HFFc6 (cell line): ENCODE data around the gene PPIP5K1. TPM values are rescaled to one million over a fixed set of nuclear protein-coding genes. Genes with fewer than 3 reads are reported as not detected.
A peak's percentile ranks its signal among the peaks of the same experiment; 100 is the strongest.

ENCODE experiments used
- DNase-seq: peaks from one replicate; pipeline ENCODE4 v3.0.0-alpha.2; 2018
- H3K27ac Mint-ChIP-seq: 2 replicates; pipeline ENCODE4 v1.8.0; 2020; ENCODE audit warnings: mild to moderate bottlenecking, mixed read lengths
- H3K27me3 Mint-ChIP-seq: 2 replicates; pipeline ENCODE4 v1.8.0; 2021; ENCODE audit warnings: mild to moderate bottlenecking, moderate library complexity, mixed read lengths; ENCODE audit not compliant: insufficient read depth
- H3K36me3 Mint-ChIP-seq: 2 replicates; pipeline ENCODE4 v1.8.0; 2021; ENCODE audit warnings: low read depth, mixed read lengths
- H3K4me1 Mint-ChIP-seq: 2 replicates; pipeline ENCODE4 v1.8.0; 2020; ENCODE audit warnings: low read depth, mixed read lengths
- H3K4me3 Mint-ChIP-seq: 2 replicates; pipeline ENCODE4 v1.8.0; 2020; ENCODE audit warnings: mild to moderate bottlenecking, moderate library complexity, mixed read lengths
- H3K9me3 Mint-ChIP-seq: 2 replicates; pipeline ENCODE4 v1.8.0; 2020; ENCODE audit warnings: mild to moderate bottlenecking, mixed read lengths
- total RNA-seq, 6 experiments: library from RNA; stranded (reverse); fragmentation: NEBNext Ultra II Directional; extraction: Animal tissue kit (Norgen Biotek cat#: 25700); gene quantifications; 2 replicates in 1 of 6; 3 replicates in 5 of 6; pipeline ENCODE4 v1.2.3, GENCODE V29; 2021
- TF ChIP-seq, protein P1 (sequence below): fragments of 200-600 bp; sonication (generic); IDR thresholded peaks from 2 replicates; pipeline ENCODE4 v1.5.0; 2021; ENCODE audit warnings: antibody characterized with exemption, mild to moderate bottlenecking

PPIP5K1 gene
- total RNA-seq, 6 experiments from 2014 or later, result 16.3 to 23.3 (median 20.1) TPM

DNA sequence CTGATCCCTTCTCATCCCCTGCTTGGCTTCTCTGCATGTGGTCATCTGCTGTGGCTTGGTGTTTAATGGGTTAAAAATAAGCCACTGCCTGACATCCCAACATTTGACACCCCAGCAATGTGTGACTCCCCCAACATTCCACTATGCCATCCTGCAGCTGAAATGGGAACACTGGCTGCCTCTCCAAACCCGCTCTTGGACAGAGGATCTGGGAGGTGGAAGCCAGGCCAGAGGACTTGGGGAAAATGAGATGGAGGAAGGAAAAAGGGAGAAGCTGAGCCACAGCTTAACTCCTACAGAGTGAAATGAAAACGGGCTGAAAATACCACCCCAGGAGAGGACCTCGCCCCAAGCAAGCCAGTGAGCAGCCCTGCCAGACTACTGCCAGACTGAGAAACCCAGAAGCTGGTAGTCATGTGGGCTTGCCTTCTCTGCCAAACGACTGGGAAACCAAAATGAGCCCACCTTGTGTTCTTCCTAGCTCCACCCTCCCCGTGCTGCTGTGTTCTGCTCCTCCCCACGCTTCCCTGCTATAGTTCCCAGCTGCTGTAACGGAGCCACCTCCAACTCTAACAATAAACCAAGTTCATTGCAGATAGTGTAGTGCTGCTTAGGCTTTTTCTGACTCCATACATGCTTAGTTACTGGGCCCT, 58.9 kb downstream of the PPIP5K1 start:
- H3K9me3 Mint-ChIP-seq, result no peaks in the 10 kb centered on the region
- no peak overlapping the region; the same call in 1 of the 2 replicates for H3K27ac Mint-ChIP-seq
- TF ChIP-seq, protein P1, sequence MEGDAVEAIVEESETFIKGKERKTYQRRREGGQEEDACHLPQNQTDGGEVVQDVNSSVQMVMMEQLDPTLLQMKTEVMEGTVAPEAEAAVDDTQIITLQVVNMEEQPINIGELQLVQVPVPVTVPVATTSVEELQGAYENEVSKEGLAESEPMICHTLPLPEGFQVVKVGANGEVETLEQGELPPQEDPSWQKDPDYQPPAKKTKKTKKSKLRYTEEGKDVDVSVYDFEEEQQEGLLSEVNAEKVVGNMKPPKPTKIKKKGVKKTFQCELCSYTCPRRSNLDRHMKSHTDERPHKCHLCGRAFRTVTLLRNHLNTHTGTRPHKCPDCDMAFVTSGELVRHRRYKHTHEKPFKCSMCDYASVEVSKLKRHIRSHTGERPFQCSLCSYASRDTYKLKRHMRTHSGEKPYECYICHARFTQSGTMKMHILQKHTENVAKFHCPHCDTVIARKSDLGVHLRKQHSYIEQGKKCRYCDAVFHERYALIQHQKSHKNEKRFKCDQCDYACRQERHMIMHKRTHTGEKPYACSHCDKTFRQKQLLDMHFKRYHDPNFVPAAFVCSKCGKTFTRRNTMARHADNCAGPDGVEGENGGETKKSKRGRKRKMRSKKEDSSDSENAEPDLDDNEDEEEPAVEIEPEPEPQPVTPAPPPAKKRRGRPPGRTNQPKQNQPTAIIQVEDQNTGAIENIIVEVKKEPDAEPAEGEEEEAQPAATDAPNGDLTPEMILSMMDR, result no peak
- peaks cover 2% of the 10 kb centered on the region for H3K27me3 Mint-ChIP-seq
- peaks cover 31% of the 10 kb centered on the region for H3K36me3 Mint-ChIP-seq
- no peak for DNase-seq
- H3K4me3 Mint-ChIP-seq, result no peak overlapping the region
- H3K4me1 Mint-ChIP-seq, result peaks cover 53% of the 10 kb centered on the region

DNA sequence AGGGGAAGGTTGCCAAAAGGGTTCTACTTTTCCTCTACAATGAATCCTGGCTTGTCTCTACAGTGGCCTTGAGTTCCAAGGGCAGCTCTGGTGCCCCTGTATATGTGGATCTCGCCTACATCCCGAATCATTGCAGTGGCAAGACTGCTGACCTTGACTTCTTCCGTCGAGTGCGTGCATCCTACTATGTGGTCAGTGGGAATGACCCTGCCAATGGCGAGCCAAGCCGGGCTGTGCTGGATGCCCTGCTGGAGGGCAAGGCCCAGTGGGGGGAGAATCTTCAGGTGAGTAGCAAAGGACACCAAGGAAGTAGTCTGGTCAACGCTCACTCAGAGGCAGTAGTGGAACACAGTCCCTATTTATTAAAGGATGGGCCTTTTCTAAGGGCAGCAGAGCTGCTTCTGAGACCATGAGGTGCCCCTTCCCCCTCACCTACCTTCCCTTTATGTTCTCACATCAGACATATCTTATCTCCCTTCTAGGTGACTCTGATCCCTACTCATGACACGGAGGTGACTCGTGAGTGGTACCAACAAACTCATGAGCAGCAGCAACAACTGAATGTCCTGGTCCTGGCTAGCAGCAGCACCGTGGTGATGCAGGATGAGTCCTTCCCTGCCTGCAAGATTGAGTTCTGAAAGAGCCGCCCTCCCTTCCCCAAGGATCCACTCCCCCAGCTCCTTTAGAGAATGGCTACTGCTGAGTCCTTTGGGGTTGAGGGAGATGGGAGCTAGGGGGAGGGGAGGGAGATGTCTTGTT, 60.2 kb downstream of the PPIP5K1 start:
- H3K27me3 Mint-ChIP-seq, result peaks cover 2% of the 10 kb centered on the region
- peak overlapping the region; percentile 32 for H3K27ac Mint-ChIP-seq
- DNase-seq, result peak; percentile 29
- TF ChIP-seq, protein P1, result no peak
- H3K9me3 Mint-ChIP-seq, result no peaks in the 10 kb centered on the region
- H3K36me3 Mint-ChIP-seq, result peaks cover 44% of the 10 kb centered on the region
- H3K4me3 Mint-ChIP-seq, result no peak overlapping the region
- peaks cover 63% of the 10 kb centered on the region for H3K4me1 Mint-ChIP-seq

DNA sequence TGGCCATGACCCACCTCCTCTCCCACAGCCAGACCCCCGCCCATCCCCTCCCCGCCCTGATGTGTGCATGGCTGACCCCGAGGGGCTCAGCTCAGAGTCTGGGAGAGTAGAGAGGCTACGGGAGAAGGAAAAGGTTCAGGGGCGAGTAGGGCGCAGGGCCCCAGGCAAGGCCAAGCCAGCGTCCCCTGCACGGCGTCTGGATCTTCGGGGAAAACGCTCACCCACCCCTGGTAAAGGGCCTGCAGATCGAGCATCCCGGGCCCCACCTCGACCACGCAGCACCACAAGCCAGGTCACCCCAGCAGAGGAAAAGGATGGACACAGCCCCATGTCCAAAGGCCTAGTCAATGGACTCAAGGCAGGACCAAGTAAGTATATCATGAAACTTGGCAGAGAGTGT, 60.9 kb downstream of the PPIP5K1 start:
- Mint-ChIP-seq H3K9me3 (no peaks in the 10 kb centered on the region), H3K36me3 (peaks cover 45% of the 10 kb centered on the region), H3K27me3 (peaks cover 2% of the 10 kb centered on the region), H3K4me3 (no peak overlapping the region), H3K27ac (peak overlapping the region; percentile 32; the same call in 1 of the 2 replicates), H3K4me1 (peaks cover 63% of the 10 kb centered on the region)
- TF ChIP-seq, protein P1, result no peak
- DNase-seq, result no peak

DNA sequence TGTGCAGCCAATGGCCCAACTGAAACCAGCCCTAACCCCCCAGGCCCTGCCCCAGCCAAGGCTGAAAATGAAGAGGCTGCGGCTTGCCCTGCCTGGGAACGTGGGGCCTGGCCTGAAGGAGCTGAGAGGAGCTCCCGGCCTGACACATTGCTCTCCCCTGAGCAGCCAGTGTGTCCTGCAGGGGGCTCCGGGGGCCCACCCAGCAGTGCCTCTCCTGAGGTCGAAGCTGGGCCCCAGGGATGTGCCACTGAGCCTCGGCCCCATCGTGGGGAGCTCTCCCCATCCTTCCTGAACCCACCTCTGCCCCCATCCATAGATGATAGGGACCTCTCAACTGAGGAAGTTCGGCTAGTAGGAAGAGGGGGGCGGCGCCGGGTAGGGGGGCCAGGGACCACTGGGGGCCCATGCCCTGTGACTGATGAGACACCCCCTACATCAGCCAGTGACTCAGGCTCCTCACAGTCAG, 61.4 kb downstream of the PPIP5K1 start:
- Mint-ChIP-seq H3K27ac (no peak overlapping the region), H3K36me3 (peaks cover 40% of the 10 kb centered on the region), H3K4me1 (peaks cover 62% of the 10 kb centered on the region), H3K27me3 (peaks cover 2% of the 10 kb centered on the region), H3K9me3 (no peaks in the 10 kb centered on the region), H3K4me3 (no peak overlapping the region)
- no peak for DNase-seq
- TF ChIP-seq, protein P1, result no peak

DNA sequence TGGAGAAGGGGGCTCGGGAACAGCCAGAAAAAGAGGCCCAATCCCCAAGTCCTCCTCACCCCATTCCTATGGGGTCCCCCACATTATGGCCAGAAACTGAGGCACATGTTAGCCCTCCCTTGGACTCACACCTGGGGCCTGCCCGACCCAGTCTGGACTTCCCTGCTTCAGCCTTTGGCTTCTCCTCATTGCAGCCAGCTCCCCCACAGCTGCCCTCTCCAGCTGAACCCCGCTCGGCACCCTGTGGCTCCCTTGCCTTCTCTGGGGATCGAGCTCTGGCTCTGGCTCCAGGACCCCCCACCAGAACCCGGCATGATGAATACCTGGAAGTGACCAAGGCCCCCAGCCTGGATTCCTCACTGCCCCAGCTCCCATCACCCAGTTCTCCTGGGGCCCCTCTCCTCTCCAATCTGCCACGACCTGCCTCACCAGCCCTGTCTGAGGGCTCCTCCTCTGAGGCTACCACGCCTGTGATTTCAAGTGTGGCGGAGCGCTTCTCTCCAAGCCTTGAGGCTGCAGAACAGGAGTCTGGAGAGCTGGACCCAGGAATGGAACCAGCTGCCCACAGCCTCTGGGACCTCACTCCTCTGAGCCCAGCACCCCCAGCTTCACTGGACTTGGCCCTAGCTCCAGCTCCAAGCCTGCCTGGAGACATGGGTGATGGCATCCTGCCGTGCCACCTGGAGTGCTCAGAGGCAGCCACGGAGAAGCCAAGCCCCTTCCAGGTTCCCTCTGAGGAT, 62.0 kb downstream of the PPIP5K1 start:
- no peak for DNase-seq
- Mint-ChIP-seq H3K27ac (peak overlapping the region; percentile 13; the same call in 1 of the 2 replicates), H3K4me1 (peaks cover 56% of the 10 kb centered on the region), H3K4me3 (no peak overlapping the region), H3K27me3 (peaks cover 2% of the 10 kb centered on the region), H3K9me3 (no peaks in the 10 kb centered on the region), H3K36me3 (peaks cover 44% of the 10 kb centered on the region)
- TF ChIP-seq, protein P1, result no peak
